ENCODE measurements around the gene IPCEF1.

Gene IPCEF1

GRCh38 chr6:154113392-154113791, 243.2 kb downstream of the IPCEF1 start:
- DNase-seq = no peak

- no peak for DNase-seq
These were observed 244.3 kb downstream of the IPCEF1 start for GRCh38 chr6:154112181-154112809.

- DNase-seq = no peak
These were observed 245.6 kb downstream of the IPCEF1 start for GRCh38 chr6:154111025-154111424.

- no peak for DNase-seq
These were observed 250.4 kb downstream of the IPCEF1 start for GRCh38 chr6:154106251-154106650.

Measured in anterior cingulate cortex (tissue), 58 donors.